Measurements from ENCODE around the gene DCAKD. TPM values are rescaled to one million over a fixed set of nuclear protein-coding genes. Genes with fewer than 3 reads are reported as not detected.

Gene DCAKD
- total RNA-seq, 3 donors from 2014 or later (not counting 1 experiment from before 2014, with no cell fraction given), result 15.4 to 21.4 (median 21.1) TPM

DNA sequence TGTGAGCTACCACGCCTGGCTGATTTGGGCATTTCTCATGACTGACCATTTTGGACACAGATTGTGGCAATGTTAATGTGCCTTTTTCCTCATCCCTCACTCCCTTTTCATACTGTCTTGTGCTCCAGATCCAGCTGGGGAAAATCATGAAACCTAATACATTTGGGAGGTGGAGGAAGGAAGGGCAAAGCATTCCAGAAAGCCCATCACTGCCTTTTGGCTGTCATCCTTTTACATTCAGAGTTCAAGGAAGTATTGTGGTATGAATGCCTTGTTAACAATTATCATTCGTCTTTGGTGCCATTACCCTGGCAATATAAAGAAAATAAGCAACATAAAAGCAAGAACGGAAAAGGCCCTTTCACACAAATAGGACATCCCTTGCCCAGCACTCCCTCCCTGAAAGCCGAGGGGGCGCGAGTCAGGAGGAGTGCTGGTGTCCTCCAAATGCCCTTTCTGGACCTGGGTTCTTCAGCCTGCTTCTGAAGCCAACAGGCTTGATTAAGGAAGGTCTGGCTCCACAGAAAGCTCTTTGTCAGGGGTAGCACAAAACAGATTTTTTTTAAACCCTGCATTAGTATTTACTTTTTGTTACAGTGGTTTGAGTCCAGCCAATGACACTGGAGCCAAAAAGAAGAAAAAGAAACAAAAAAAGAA is 29.7 kb upstream of the DCAKD start:
- TF ChIP-seq, protein P1, sequence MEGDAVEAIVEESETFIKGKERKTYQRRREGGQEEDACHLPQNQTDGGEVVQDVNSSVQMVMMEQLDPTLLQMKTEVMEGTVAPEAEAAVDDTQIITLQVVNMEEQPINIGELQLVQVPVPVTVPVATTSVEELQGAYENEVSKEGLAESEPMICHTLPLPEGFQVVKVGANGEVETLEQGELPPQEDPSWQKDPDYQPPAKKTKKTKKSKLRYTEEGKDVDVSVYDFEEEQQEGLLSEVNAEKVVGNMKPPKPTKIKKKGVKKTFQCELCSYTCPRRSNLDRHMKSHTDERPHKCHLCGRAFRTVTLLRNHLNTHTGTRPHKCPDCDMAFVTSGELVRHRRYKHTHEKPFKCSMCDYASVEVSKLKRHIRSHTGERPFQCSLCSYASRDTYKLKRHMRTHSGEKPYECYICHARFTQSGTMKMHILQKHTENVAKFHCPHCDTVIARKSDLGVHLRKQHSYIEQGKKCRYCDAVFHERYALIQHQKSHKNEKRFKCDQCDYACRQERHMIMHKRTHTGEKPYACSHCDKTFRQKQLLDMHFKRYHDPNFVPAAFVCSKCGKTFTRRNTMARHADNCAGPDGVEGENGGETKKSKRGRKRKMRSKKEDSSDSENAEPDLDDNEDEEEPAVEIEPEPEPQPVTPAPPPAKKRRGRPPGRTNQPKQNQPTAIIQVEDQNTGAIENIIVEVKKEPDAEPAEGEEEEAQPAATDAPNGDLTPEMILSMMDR (IDR thresholded peaks at IDR 0.05), result no peak
- Mint-ChIP-seq H3K4me3 (no peak overlapping the region), H3K4me1 (peaks cover 14 to 16% of the 10 kb centered on the region in 2 donors), H3K9me3 (no peaks in the 10 kb centered on the region), H3K36me3 (no peaks in the 10 kb centered on the region), H3K27me3 (ENCODE audit: low read depth in 2 of 2) (no peaks in the 10 kb centered on the region), H3K27ac (peak overlapping the region in 1 of 2 donors; percentile 24)
- ATAC-seq (no peak), DNase-seq (no peak)
- H3K36me3 ChIP-seq (ENCODE audit: control insufficient read depth, insufficient read depth, low read length), result peaks cover 39% of the 10 kb centered on the region
- H3K27me3 ChIP-seq (ENCODE audit: control insufficient read depth, insufficient read depth, low read length), result no peaks in the 10 kb centered on the region
- no peak overlapping the region for H3K4me3 ChIP-seq (ENCODE audit: low read length)
- H3K27ac ChIP-seq (ENCODE audit: low read length), result no peak overlapping the region
- H3K9me3 ChIP-seq (ENCODE audit: control insufficient read depth, insufficient read depth, low read length), result no peaks in the 10 kb centered on the region
- no peaks in the 10 kb centered on the region for H3K4me1 ChIP-seq (ENCODE audit: control insufficient read depth, insufficient read depth, low read length)
- intact Hi-C loops (cut with micrococcal nuclease), result no loop called here
- WGBS (ENCODE audit: insufficient coverage), result 94% methylated on average over 6 of the region's 6 CpGs

DNA sequence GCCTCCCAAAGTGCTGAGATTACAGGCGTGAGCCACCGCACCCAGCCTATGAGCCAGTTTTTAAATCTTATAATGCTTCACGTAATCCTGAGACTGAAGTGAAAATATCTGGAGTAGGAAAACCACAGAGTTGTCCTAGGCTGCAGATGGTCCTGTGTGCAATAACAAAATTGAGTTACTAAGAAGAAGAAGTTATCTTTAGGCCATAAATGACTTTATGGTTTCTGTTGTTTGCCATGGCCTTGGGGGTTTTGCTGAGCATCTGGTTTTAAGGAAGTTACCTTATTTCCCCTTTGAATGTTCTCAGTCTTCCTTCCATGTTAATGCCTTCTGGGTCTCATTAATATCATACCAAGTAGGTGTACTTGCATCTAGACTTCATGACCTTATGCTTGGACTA is 26.2 kb upstream of the DCAKD start:
- Mint-ChIP-seq H3K4me1 (peaks cover 14 to 16% of the 10 kb centered on the region in 2 donors), H3K36me3 (no peaks in the 10 kb centered on the region), H3K27me3 (ENCODE audit: low read depth in 2 of 2) (no peaks in the 10 kb centered on the region), H3K9me3 (no peaks in the 10 kb centered on the region), H3K27ac (peak overlapping the region; percentile 19 to 36), H3K4me3 (no peak overlapping the region)
- intact Hi-C loops (cut with micrococcal nuclease), result no loop called here
- WGBS (ENCODE audit: insufficient coverage), result 49% methylated on average over 3 of the region's 3 CpGs
- TF ChIP-seq, protein P1 (IDR thresholded peaks at IDR 0.05), result no peak
- H3K4me1 ChIP-seq (ENCODE audit: control insufficient read depth, insufficient read depth, low read length), result no peaks in the 10 kb centered on the region
- H3K36me3 ChIP-seq (ENCODE audit: control insufficient read depth, insufficient read depth, low read length), result peaks cover 28% of the 10 kb centered on the region
- no peak overlapping the region for H3K4me3 ChIP-seq (ENCODE audit: low read length)
- no peak overlapping the region for H3K27ac ChIP-seq (ENCODE audit: low read length)
- DNase-seq (no peak), ATAC-seq (no peak)
- no peaks in the 10 kb centered on the region for H3K27me3 ChIP-seq (ENCODE audit: control insufficient read depth, insufficient read depth, low read length)
- no peaks in the 10 kb centered on the region for H3K9me3 ChIP-seq (ENCODE audit: control insufficient read depth, insufficient read depth, low read length)

DNA sequence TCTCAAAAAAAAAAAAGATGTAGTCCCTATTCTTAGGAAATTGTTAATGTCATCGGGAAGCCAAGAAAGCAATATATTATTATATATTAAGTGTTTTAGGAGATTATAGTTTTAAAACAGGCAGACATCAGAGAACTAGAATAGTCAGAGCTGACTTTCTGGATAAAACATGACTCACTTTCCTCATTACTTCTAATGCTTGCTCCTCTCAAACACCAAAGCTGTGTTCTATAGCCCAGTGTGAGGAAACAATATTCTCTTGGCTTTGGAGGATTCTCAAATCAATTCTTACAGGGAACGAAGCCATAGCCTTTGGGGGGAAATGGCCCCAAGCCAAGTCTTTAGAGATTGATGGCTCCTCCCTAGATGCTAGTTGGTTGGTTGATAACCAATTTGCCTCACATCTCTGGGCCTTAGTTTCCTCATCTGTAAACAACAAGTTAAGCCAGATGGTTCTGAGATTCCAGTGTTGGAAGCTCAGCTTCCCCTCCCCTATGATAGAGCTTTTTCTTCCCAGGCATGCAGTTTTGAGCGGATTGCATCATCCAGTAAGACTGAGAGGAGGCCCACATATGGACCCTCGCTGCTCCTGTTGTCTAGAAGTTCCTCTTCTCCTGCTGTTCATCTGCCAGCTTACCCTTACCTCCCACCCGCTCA is 22.1 kb upstream of the DCAKD start:
- no peak overlapping the region for H3K27ac ChIP-seq (ENCODE audit: low read length)
- H3K27ac Mint-ChIP-seq, result no peak overlapping the region
- H3K4me3 Mint-ChIP-seq, result no peak overlapping the region
- no peaks in the 10 kb centered on the region for H3K27me3 Mint-ChIP-seq (ENCODE audit: low read depth in 2 of 2)
- H3K4me1 ChIP-seq (ENCODE audit: control insufficient read depth, insufficient read depth, low read length), result no peaks in the 10 kb centered on the region
- DNase-seq (no peak), ATAC-seq (no peak)
- TF ChIP-seq, protein P1 (IDR thresholded peaks at IDR 0.05), result no peak
- H3K9me3 ChIP-seq (ENCODE audit: control insufficient read depth, insufficient read depth, low read length), result no peaks in the 10 kb centered on the region
- no peaks in the 10 kb centered on the region for H3K27me3 ChIP-seq (ENCODE audit: control insufficient read depth, insufficient read depth, low read length)
- WGBS (ENCODE audit: insufficient coverage), result 93% methylated on average over 4 of the region's 5 CpGs
- H3K36me3 Mint-ChIP-seq, result no peaks in the 10 kb centered on the region
- H3K9me3 Mint-ChIP-seq, result no peaks in the 10 kb centered on the region
- no peak overlapping the region for H3K4me3 ChIP-seq (ENCODE audit: low read length)
- H3K36me3 ChIP-seq (ENCODE audit: control insufficient read depth, insufficient read depth, low read length), result peaks cover 25% of the 10 kb centered on the region
- intact Hi-C loops (cut with micrococcal nuclease), result no loop called here
- peaks cover 8 to 16% of the 10 kb centered on the region in 2 donors for H3K4me1 Mint-ChIP-seq

Measured in natural killer cell (primary cell).